NCI-H1436 treated with DMSO at 0.1 percent for 48 hours (cell line): Measurements from ENCODE around the gene SLX4IP.

Experiments used
- DNase-seq: peaks from one replicate; lab custom pipeline; 2025; lab: John Stamatoyannopoulos, UW

SLX4IP gene

DNA sequence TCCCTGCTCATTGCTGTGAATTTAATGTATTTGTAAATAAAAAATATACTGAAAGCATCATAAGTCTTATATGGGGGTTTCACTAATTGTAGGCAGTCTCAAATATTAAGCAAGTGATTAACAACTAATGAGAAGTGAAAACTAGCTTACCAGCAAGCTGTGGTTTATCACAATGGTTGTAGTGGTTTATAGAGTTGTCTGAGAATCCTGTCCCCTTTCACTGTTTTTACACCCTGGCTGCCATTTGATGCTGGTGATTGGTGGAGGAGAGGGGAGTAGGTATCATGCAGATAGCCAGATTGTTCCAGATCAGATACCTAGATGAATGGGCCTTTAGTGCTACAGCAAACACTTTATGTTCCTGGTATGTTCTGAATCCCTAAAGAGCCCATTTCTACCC is 7.1 kb upstream of the SLX4IP start:
- no peak for DNase-seq

DNA sequence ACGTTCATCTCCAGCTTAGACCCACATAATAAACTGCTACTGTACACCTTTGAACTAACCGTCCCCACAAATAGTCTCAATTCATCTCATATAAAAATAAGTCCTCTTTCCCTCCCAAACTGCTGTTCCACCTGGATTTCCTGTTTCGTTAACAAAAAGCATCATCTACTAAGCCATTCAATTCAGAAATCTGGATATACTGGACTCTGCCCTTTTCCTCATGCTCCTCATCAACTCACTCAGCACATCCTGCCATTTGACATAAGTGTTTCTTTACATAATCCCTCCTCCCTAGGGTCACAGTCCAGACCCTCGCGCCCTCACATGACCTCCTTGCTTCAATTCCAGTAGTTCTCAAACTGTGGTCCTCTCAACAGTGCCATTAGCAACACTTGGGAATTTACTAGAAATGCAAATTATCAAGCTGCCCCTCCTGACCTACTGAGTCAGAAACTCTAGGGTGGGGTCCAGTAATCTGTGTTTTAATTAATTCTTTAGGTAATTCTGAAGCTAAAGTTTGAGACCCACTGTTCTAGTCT is 5.6 kb upstream of the SLX4IP start:
- DNase-seq = no peak

GRCh38 chr20:10430000-10430466 is 5.1 kb upstream of the SLX4IP start:
- no peak for DNase-seq

DNA sequence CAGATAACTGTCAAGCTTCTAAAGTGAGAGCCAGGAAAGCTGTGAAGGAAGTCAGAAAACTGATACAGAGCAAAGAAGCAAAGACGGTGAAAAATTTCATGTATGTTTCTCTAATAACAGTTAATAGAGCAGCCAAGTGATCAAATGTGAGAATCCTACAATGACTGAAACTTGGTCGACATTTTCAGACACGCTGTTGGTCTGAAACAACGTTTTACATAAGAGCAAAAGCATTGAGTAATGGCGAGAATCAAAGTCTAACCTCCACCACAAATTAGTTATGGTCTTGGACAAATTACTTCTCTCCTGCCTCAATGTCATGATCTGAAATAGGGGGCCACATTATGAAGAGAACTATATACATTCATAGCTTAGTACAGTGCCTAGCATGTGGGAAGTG is 4.4 kb upstream of the SLX4IP start:
- DNase-seq = no peak

- no peak for DNase-seq
Measured at GRCh38 chr20:10432079-10432478, 3.0 kb upstream of the SLX4IP start.

GRCh38 chr20:10433014-10433622 is 2.0 kb upstream of the SLX4IP start:
- DNase-seq = no peak

DNA sequence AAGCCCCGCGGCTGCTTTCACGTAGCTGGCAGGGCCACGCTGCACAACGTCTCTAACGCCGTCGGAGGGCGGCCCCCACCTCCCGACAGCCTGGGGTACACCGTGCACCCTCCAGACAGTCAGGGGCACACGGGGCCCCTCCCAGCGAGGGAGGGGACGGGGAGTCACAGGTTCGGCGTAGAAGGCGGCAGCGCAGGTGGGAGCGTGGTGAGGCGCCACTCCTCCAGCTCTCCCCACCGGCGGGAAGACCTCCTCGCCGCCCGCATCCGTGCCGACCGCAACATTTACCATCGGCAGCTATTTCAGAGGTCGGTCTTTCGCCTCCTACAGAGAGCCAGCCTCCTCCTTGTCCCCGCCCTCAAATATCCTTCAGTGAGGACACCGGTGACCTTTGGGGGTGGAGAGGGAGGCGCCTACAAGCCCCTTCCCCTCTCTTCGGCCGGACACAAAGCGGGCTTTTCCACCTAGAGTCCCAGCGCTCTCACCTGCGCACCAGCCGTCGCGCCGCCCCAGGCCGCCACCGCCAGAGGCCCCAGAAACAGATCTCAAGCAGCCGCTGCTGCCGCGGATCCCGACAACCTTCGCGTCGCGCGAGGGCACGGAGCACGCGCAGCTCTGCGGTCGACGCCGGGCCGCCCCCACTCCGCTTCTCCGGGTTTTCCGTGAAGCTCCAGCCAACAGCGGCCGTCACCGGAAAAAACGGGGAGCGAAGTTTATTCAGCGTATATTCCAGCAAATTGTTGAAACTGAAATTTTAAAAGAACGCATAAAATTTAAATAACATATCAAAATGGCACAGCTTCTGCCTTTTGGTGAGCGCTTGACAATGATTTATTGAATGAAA is 1.3 kb upstream of the SLX4IP start, which contains the start of gene MKKS:
Gene MKKS, minus strand, starts transcription at position 600 of the 844 bp plus-strand sequence. CDS start 20,708 bp downstream, outside the sequence.
- no peak for DNase-seq

- DNase-seq = peak; percentile 91
Measured at GRCh38 chr20:10434467-10434831, 656 bp upstream of the SLX4IP start.

DNA sequence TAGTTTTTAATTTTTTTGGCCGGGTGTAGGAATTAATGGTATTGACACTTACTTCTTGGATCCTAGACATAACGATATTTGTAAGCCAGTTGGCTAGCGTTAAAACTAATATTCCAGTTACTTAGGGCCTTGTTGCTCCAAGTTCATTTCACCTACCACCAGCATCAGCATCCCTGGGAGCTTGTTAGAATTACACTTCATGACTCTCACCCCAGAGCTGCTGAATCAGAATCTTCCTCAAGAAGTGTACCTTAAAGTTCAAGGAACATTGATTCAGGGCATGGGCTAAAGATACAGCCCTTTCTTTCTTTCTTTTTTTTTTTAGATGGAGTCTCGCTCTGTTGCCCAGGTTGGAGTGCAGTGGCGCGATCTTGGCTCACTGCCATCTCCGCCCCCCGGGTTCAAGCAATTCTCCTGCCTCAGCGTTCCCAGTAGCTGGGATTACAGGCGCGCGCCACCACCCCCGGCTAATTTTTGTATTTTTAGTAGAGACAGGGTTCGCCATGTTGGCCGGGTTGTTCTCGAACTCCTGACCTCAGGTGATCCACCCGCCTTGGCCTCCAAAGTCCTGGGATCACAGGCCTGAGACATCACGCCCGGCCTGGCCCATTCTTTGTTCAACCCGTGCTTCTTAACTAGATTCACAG is 1.1 kb downstream of the SLX4IP start:
- no peak for DNase-seq

DNA sequence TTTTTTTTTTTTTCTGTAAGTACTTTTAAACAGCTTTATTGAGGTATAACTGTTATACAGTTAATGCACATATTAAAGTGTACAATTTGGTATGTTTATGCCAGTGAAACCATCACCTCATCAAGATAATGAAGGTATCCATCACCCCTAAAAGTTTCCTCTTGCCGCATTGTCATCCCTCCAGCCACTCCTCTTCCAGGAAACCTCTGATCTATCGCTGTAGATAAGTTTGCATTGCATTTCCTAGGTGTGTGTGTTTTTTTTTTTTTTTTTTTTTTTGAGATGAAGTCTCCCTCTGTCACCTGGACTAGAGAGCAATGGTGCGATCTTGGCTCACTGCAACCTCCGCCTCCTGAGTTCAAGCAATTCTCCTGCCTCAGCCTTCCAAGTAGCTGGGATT is 3.1 kb downstream of the SLX4IP start:
- no peak for DNase-seq

DNA sequence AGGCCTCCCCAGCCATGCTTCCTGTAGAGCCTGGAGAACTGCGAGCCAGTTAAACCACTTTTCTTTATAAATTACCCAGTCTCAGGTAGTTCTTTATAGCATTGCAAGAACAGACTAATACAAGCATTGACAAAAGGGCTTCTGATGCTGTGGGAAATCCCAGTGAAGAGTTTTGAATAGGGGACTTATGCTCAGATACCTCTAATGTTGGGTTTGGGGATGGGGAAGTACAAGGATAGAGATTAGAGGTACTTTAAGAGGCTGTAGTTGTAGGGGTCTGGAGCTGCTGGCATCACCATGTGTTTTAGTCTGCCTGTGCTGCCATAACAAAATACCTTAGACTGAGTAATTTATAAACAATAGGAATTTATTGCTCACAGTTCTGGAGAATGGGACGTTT is 8.8 kb downstream of the SLX4IP start:
- DNase-seq = no peak

DNA sequence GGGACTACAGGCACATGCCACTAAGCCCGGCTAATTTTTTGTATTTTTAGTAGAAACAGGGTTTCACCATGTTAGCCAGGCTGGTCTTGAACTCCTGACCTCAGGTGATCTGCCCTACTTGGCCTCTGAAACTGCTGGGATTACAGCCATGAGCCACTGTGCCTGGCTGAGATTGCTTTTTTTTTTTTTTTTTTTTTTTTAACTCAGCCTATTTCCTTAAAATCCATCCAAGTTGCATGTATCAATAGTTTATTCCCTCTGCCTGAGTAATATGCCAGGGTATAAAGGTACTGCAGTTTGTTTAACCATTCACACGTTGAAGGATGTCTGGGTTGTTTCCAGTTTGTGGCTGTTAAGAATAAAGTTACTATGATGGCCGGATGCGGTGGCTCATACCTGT is 10.7 kb downstream of the SLX4IP start:
- DNase-seq = no peak

GRCh38 chr20:10447028-10447427 is 11.9 kb downstream of the SLX4IP start:
- DNase-seq = peak; percentile 35

- no peak for DNase-seq
Measured at GRCh38 chr20:10448270-10449156, 13.4 kb downstream of the SLX4IP start.

DNA sequence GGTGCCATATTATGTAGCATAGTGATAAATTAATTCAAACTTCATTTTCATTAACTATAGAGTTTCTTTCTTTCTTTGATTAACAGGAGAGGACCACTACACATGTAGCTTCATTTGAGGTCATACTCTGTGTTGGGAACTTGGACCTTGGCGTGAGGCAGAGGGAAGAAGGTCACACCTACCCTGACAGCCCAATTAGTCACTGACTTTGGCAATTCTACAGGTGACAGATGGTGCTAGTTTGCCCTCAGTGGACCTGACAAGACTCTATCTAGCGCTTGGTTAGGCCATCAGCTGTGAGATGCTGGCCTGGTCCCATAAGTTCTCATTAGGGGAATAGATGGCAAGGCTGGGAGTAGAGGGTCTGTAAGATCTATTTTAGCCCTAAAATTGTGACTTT is 14.2 kb downstream of the SLX4IP start:
- no peak for DNase-seq

DNA sequence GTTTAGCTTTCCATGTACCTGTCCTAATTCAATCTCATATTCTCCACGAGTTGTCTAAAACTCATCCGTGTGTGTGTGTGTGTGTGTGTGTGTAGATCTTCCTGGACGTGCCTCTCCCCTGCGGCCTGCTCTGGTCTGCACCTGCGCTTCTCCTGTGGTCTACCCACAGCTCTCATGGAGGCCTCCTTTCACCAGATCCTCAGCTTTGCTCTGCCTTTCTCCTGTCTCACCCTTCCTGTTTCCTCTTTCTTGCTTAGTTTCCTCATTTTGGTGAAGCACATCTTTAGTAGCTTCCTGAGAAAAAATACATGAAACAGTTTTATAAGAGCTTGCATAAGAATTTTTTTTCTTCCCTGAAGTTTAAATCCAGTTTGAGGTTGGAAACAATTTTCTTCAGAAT is 18.1 kb downstream of the SLX4IP start:
- no peak for DNase-seq

DNA sequence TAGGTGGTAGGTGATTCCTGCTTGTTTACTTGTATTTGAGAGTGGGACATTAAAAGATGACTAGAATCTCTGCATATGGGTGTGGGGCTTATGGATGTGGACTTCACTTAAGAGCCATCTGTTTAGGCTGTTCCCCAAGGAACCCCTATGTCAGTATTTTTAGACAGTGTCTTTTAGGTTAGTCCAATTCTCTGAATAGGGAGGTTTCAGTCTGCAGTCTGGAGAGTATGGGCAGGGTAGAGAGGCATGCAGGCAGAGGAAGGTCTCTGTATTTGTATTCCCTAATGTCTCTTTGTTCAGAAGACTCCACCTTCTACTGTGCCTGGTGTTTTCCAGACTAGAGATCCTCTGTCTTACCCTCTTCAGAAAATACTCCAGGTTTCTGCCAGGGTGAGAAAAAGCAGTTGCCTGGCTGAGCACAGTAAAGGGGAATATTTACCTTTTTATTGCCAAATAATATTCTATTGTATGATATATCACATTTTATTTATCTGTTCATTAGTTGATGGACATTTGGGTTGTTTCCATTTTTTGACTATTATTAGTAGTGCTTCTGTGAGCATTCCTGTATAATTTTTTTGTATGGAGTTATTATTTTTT is 19.1 kb downstream of the SLX4IP start:
- no peak for DNase-seq

DNA sequence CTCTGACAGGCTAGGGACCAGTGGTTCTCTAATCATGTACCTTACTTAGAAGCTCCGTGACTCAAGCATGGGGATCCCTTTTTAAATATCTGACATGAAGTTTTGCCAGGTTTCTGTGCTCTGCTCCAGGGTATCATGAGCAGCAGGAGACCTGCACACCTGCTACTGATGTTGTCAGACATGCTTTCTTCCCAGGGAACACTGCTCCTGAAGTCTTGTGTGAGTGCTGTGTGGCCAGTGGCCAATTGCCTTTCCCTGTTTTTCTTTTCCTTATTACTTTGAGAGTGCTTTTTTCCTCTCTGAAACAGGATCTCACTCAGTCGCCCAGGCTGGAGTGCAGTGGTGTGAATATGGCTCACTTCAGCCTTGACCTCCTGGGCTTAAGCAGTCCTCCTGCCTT is 26.4 kb downstream of the SLX4IP start:
- no peak for DNase-seq

- no peak for DNase-seq
Measured at GRCh38 chr20:10462516-10462915, 27.4 kb downstream of the SLX4IP start.

DNA sequence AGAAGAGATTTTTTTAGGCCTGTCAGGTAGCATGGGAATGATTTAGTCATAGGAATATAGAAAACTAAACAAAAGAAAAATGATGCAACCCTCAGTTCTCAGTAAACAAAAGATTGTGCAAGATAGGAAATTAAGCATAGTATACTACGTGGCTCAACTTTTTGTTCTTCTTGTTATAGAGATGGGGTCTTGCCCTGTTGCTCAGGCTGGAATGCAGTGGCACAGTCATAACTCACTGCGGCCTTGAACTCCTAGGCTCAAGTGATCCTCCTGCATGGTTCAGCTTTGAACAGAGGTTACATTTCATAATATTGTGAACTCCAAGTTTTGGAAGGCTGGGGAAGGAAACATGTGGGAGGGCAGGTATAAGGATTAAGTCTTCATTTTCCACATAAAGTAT is 28.5 kb downstream of the SLX4IP start:
- DNase-seq = no peak

DNA sequence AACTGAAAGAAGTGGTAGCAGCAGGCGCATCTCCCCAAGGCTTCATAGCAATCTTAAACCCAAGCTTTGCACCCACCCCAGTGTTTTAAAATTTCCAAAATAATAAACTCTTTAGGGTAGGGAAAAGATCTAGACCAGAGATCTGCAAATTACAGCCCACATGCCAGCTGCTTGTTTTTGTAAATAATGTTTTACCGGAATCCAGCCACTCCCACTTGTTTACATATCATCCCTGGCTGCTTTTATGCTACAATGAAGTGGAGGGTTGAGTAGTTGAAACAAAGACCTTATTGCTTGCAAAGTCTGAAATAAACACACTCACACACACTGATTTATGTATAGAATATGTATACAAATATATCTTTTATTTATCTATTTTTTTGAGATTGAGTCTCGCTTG is 30.0 kb downstream of the SLX4IP start:
- no peak for DNase-seq
